Measurements from ENCODE around the gene MYO1D.

MYO1D gene

DNA sequence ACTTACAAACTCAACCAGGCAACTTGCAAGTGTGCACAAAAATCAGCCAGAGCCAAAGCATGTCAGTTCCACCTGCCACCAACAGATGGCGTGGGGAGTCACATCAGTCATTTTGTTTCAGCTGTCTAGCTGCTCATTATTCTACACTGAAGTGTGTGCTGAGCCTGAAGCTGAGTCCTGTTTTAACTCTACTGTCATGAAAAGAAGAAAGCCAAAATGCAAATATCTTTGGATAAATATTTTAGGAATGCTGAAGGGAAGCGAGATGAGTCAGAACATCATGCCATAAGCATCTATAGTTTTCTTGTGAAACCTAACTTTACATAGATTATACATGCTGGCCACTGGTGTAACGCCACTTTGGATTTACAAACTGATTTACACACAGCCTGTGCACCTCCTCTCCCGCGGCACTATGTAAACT is 217.5 kb downstream of the MYO1D start:
- DNase-seq (ENCODE audit: low read depth), result peak; percentile 80
- TF ChIP-seq, protein P1, sequence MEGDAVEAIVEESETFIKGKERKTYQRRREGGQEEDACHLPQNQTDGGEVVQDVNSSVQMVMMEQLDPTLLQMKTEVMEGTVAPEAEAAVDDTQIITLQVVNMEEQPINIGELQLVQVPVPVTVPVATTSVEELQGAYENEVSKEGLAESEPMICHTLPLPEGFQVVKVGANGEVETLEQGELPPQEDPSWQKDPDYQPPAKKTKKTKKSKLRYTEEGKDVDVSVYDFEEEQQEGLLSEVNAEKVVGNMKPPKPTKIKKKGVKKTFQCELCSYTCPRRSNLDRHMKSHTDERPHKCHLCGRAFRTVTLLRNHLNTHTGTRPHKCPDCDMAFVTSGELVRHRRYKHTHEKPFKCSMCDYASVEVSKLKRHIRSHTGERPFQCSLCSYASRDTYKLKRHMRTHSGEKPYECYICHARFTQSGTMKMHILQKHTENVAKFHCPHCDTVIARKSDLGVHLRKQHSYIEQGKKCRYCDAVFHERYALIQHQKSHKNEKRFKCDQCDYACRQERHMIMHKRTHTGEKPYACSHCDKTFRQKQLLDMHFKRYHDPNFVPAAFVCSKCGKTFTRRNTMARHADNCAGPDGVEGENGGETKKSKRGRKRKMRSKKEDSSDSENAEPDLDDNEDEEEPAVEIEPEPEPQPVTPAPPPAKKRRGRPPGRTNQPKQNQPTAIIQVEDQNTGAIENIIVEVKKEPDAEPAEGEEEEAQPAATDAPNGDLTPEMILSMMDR (IDR thresholded peaks at IDR 0.05; ENCODE audit: insufficient read depth, low read depth, low read length, missing control alignments), result peak; percentile 98
- no peak overlapping the region for H3K4me3 ChIP-seq (ENCODE audit: low read length)

DNA sequence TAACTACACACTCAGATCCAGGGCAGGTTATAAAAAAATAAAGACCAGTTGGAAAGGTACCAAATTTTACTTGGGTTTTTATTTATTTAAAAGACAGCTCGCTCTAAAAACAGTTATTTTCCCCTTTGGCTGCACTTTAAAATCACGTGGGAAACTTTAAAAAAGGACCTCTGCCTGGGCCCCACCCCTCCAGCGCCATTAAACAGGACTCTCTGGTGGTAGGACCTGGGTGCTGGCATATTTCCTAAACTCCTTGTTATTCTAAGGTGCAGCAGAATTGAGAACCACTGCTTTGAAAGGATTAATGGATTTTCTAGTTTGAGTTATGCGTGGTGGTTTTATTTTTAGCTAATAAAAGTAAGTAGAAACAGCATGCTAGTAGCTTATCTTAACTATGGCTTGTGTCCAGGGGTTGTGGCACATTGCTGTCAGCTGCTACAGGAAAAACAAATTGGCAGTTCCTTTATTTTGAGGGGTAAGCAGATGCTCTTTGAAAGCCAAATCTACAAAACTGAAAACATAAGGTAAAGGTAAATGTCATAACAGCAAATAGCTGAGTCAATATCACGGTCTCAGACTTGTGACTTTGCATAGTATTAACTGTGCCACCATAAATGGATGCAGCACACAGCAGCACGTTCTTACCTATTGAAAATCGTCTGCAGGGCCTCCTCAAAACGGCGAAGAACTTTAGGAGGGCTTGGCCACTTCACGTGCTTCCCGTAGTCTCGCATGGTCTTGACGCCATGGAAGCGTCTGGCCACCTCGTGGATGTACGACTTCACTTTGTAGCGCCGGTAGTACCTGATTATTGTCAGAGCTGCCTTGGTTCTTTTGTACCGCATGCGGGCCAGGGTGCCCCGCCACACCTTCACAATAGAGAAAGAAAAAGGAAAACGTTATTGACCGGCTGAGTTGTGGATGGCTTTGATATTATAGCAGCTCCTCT is 218.2 kb downstream of the MYO1D start:
- no peak overlapping the region for H3K4me3 ChIP-seq (ENCODE audit: low read length)
- TF ChIP-seq, protein P1 (IDR thresholded peaks at IDR 0.05; ENCODE audit: insufficient read depth, low read depth, low read length, missing control alignments), result no peak
- no peak for DNase-seq (ENCODE audit: low read depth)

DNA sequence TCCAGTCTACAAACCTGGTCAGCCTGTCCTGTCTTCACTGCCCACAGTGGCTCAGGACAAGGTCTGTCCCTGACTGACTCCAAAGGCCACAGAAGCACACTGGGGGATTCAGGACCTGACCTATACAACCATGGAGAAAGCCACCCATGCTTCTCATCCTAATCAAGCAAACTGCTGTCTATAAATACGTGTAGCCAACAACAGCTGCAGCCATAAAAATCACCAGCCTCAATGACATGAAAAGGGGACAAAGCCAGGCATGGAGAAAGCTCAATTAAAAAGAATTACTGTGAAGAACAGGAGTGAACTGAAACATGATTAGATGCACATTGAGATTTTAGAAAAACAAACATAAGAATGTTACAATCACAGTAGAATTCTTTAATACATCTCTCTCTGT is 220.0 kb downstream of the MYO1D start:
- DNase-seq (ENCODE audit: low read depth), result no peak
- H3K4me3 ChIP-seq (ENCODE audit: low read length), result no peak overlapping the region
- TF ChIP-seq, protein P1 (IDR thresholded peaks at IDR 0.05; ENCODE audit: insufficient read depth, low read depth, low read length, missing control alignments), result no peak

DNA sequence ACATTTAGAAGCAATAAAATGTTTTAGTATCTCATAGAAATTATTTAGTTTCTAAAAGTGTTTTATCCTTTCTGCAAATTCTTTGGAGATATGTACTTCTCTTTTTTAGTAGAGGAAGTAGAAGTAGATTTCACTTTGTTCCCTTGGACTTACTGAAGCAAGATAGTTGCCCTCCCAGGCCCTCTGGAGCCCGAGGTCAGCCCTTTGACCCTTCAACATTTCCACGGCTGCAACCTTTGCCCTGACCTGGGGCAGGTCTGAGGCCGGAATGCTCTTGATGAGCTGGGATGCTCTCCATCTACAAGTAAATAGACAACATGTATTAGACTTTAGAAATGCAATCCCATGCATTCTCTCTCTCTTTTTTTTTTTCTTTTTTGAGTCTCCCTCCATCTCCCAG is 222.6 kb downstream of the MYO1D start:
- TF ChIP-seq, protein P1 (IDR thresholded peaks at IDR 0.05; ENCODE audit: insufficient read depth, low read depth, low read length, missing control alignments), result no peak
- DNase-seq (ENCODE audit: low read depth), result no peak
- H3K4me3 ChIP-seq (ENCODE audit: low read length), result no peak overlapping the region

DNA sequence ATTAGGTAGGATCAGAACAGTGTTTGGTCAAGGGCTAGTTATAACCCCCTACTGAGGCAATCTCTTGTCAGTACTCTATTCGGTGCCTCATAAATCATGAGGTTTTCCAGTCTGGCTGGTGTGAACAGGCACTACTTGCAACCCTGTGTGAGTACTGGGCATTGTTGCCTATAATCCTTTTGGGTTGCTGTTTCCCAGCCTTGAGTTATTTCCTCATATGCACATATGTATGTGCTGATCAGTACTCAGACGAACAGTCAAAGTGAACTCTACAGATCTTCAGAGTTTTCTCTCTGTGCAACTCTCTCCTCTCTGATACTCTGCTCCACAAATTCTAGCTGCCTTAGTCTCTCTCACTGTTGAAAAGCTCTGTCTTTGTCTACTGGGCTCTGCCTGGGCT is 225.8 kb downstream of the MYO1D start:
- TF ChIP-seq, protein P1 (IDR thresholded peaks at IDR 0.05; ENCODE audit: insufficient read depth, low read depth, low read length, missing control alignments), result no peak
- no peak overlapping the region for H3K4me3 ChIP-seq (ENCODE audit: low read length)
- DNase-seq (ENCODE audit: low read depth), result no peak

DNA sequence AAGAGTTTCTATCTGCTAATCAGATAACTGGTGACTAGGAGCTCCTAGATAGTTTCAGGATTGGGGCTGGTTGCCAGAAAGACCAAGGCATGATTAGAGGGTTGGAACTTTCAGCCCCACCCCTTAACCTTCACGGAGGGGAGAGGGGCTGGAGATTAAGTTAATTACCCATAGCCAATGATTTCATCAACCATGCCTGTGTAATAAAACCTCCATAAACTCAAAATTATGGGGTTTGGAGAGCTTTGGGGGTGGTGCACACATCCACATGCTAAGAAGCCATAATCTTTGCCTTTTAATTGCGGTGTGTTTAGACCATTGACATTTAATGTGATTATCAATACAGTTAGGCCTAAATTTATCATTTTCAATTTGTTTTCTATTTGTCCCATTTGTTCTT is 228.5 kb downstream of the MYO1D start:
- TF ChIP-seq, protein P1 (IDR thresholded peaks at IDR 0.05; ENCODE audit: insufficient read depth, low read depth, low read length, missing control alignments), result no peak
- no peak for DNase-seq (ENCODE audit: low read depth)

More for the DNA sequence above, 228.5 kb downstream of the MYO1D start:
- no peak overlapping the region for H3K4me3 ChIP-seq (ENCODE audit: low read length)

All from epithelial cell of esophagus (primary cell).